Measurements from ENCODE around the gene CCDC124. TPM values are rescaled to one million over a fixed set of nuclear protein-coding genes. Genes with fewer than 3 reads are reported as not detected.
"Not testable (repeated sequence)": the region's sequence is repeated elsewhere in the genome, so short reads cannot be mapped to it uniquely, and the experiment has no call there.

Gene CCDC124, protein sequence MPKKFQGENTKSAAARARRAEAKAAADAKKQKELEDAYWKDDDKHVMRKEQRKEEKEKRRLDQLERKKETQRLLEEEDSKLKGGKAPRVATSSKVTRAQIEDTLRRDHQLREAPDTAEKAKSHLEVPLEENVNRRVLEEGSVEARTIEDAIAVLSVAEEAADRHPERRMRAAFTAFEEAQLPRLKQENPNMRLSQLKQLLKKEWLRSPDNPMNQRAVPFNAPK
- 100 to 1,000 TPM; 107 to 118 TPM for total RNA-seq

DNA sequence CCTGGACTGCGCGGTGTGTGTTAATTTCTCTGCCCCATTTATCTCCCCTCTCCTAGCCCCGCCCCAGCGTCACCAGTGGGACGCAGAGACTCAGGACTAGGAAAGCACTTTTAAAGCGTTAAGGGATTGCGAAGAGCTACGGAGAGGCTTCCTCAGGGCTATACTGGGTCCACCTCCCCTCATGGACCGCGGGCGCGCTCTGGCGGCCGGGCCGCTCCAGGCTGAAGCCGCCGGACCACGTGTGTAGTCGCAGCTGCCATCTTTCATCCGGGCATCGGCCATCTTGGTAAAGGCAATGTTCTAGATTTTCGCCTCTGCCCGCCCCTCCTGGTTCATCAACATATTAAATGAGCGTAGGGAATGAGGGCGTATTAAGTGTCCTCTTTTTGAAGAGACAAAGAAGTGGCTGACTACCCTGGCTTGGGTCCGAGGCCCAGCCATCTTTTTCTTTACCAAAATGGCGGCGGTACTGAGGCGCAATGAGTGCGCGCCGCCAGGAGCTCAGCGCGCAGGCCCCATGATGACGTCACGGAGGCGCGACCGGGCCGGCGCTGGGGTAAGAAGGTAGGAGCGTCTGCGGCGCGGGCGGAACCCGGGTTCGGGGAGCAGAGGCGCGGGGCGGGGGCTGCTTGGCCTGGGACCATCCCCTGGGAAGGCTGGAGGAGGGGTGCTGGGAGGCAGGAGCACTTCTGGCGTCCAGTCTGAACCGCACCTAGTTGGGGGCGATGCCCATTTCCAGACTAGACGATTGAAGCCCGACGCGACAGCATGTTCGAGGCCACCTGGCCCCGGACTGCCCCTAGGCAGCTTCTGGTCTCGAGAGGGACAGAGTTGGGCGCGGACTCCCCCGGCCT, at the start of gene CCDC124:
TSS of gene CCDC124 (plus strand) at position 531 of the 854 bp plus-strand sequence. CDS start 3,406 bp downstream, outside the sequence.
- Mint-ChIP-seq H3K4me3 (peak within 1 kb of the TSS; percentile 95), H3K27me3 (ENCODE audit: low read depth) (no peaks in the 10 kb centered on the region), H3K27ac (peak within 1 kb of the TSS; percentile 96), H3K36me3 (ENCODE audit: low read depth) (peaks cover 6% of the 10 kb centered on the region), H3K9me3 (no peaks in the 10 kb centered on the region), H3K4me1 (ENCODE audit: low read depth) (peaks cover 25% of the 10 kb centered on the region)
- CTCF ChIA-PET = interaction anchor here (0.6 to 9.5 kb wide), 11 partner anchors 12 to 229 kb away, joined by 3 to 186 read pairs (median 7); partner anchors contain the start of genes RPL18A and SLC5A5
- peak; percentile 95 for DNase-seq
- intact Hi-C loops (cut with micrococcal nuclease) = loop anchor here (1.0 to 5.0 kb wide), 5 partner anchors 60 to 460 kb away; partner anchors contain the start of genes RPL18A and SLC27A1

DNA sequence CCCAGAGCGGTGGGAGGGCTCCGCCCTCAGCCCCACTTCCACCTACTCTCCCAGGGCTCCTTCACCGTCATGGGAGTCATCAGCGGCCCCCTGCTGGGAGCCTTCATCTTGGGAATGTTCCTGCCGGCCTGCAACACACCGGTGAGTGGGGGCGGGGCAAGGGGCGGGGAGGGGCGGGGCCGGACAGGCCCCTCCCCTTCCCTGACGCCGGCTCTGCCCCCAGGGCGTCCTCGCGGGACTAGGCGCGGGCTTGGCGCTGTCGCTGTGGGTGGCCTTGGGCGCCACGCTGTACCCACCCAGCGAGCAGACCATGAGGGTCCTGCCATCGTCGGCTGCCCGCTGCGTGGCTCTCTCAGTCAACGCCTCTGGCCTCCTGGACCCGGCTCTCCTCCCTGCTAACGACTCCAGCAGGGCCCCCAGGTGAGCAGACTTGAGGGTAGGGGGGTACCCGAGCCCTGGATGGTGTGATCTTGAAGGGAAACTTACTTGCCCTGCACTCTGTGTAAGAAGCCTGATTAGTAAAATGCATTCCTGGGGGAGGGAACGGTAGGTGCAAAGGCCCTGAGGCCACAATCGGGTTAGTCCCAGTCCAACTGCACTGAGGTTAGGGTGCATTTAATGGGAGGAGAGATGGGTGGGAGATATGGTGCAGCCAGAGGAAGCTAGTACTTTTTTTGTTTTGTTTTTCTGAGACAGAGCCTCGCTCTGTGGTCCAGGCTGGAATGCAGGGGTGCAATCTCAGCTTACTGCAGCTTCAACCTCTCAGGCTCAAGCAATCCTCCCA, 49.0 kb upstream of the CCDC124 start:
- DNase-seq = no peak
- no peaks in the 10 kb centered on the region for H3K27me3 Mint-ChIP-seq (ENCODE audit: low read depth)
- no peaks in the 10 kb centered on the region for H3K4me1 Mint-ChIP-seq (ENCODE audit: low read depth)
- no peaks in the 10 kb centered on the region for H3K36me3 Mint-ChIP-seq (ENCODE audit: low read depth)
- intact Hi-C loops (cut with micrococcal nuclease) = no loop called here
- no peak overlapping the region for H3K4me3 Mint-ChIP-seq
- H3K9me3 Mint-ChIP-seq = no peaks in the 10 kb centered on the region
- H3K27ac Mint-ChIP-seq = no peak overlapping the region
- CTCF ChIA-PET = interaction anchor here (0.6 to 1.0 kb wide), 2 partner anchors 45 to 55 kb away, joined by 3 to 4 read pairs; no protein-coding TSS in a partner anchor

DNA sequence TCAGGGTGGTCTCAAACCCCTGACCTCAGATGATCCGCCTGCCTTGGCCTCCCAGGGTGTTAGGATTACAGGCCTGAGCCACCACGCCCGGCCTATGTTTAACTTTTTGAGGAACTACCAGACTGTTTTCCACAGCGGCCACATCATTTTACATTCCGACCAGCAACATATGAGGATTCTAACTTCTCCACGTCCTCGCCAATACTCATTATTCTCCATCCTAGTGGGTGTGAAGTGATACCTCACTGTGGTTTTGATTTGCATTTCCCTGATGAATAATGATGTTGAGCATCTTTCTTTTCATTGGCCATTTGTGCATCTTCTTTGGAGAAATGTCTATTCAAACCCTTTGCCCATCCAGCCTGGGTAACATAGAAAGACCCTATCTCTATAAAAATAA, 46.3 kb upstream of the CCDC124 start:
- Mint-ChIP-seq H3K4me1 (ENCODE audit: low read depth) (no peaks in the 10 kb centered on the region), H3K27ac (no peak overlapping the region), H3K36me3 (ENCODE audit: low read depth) (peaks cover 1% of the 10 kb centered on the region), H3K9me3 (no peaks in the 10 kb centered on the region), H3K27me3 (ENCODE audit: low read depth) (no peaks in the 10 kb centered on the region), H3K4me3 (no peak overlapping the region)
- DNase-seq = no peak
- CTCF ChIA-PET = no interaction called here
- intact Hi-C loops (cut with micrococcal nuclease) = no loop called here

DNA sequence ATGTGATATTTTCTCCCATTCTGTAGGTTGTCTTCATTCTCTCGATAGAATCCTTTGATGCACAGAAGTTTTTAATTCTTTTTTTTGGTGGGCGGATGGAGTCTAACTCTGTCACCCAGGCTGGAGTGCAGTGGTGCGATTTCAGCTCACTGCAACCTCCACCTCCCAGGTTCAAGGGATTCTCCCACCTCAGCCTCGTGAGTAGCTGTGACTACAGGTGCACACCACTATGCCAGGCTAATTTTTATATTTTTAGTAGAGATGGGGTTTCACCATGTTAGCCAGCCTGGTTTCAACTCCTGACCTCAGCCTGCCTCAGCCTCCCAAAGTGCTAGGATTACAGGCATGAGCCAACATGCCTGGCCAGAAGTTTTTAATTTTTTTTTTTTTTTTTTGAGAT, 45.6 kb upstream of the CCDC124 start:
- not testable (repeated sequence) for H3K4me3 Mint-ChIP-seq

DNA sequence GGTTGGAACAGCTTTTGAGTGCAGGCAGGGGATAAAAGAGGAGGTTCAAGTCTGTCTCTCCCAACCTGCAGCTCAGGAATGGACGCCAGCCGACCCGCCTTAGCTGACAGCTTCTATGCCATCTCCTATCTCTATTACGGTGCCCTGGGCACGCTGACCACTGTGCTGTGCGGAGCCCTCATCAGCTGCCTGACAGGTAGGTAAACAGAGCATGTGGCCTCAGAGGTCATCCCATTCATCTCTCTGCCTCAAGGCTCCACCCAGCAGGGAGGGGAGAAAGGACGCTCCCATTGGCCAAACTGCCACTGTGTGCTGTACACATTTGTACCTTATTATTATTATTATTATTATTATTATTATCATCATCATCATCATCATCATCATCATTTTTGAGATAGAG, 44.6 kb upstream of the CCDC124 start:
- Mint-ChIP-seq H3K27me3 (ENCODE audit: low read depth) (no peaks in the 10 kb centered on the region), H3K27ac (no peak overlapping the region), H3K36me3 (ENCODE audit: low read depth) (peaks cover 1% of the 10 kb centered on the region), H3K4me1 (ENCODE audit: low read depth) (no peaks in the 10 kb centered on the region), H3K9me3 (no peaks in the 10 kb centered on the region), H3K4me3 (no peak overlapping the region)
- CTCF ChIA-PET = no interaction called here
- intact Hi-C loops (cut with micrococcal nuclease) = no loop called here
- DNase-seq = no peak

More for the DNA sequence above, 45.6 kb upstream of the CCDC124 start:
- CTCF ChIA-PET = interaction anchor here (0.6 kb wide), 1 partner anchor 108 kb away, joined by 3 read pairs; no protein-coding TSS in a partner anchor
- H3K4me1 Mint-ChIP-seq (ENCODE audit: low read depth); H3K9me3 Mint-ChIP-seq; H3K27me3 Mint-ChIP-seq (ENCODE audit: low read depth); H3K36me3 Mint-ChIP-seq (ENCODE audit: low read depth); intact Hi-C loops (cut with micrococcal nuclease); DNase-seq; H3K27ac Mint-ChIP-seq: not testable (repeated sequence)

DNA sequence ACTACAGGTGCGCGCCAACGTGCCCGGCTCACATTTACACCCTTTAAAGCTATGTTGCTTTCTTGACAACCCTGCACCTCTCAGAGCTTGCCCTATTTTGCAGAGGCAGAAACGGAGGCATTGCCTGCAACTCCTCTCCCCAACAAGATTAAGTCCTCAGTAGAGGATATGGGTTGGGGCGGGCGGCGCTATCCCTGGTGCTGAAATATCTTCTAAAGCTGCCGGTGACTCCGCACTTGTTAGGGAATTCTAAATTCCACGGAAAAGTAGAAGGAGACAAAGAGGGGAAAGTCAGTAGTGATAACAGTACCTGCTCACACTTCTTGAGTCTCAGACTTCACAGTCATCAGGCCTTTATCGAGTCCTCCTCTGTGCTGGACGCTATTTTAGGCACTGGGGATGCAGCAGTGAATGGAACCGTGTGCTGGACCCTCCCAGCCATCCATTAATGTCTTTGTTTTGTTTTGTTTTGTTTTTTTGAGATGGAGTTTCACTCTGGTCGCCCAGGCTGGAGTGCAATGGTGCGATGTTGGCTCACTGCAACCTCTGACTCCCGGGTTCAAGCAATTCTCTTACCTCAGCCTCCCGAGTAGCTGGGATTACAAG, 43.1 kb upstream of the CCDC124 start:
- peak; percentile 35 for DNase-seq
- CTCF ChIA-PET = no interaction called here

DNA sequence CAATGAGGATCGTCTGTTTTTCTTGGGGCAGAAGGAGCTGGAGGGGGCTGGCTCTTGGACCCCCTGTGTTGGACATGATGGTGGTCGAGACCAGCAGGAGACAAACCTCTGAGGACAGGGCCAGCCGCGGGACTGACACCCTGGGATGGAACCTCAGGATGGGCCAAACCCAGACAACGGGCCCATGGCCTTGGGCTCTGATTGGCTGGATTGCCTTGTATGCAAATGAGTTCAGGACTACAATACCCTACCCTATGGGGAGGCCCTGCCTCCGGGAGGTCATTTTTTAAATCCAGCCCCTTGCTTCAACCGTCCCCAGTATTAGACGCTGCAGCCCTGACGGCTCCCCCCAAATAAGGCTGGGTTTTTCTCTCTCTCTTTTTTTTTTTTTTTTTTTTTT, 39.0 kb upstream of the CCDC124 start:
- Mint-ChIP-seq H3K36me3 (ENCODE audit: low read depth) (peaks cover 1% of the 10 kb centered on the region), H3K4me3 (no peak overlapping the region), H3K4me1 (ENCODE audit: low read depth) (no peaks in the 10 kb centered on the region), H3K27me3 (ENCODE audit: low read depth) (no peaks in the 10 kb centered on the region), H3K9me3 (no peaks in the 10 kb centered on the region), H3K27ac (no peak overlapping the region)
- DNase-seq = no peak
- intact Hi-C loops (cut with micrococcal nuclease) = no loop called here
- CTCF ChIA-PET = no interaction called here

More for the DNA sequence above, 43.1 kb upstream of the CCDC124 start:
- H3K27me3 Mint-ChIP-seq (ENCODE audit: low read depth) = no peaks in the 10 kb centered on the region
- H3K9me3 Mint-ChIP-seq = no peaks in the 10 kb centered on the region
- no peak overlapping the region for H3K4me3 Mint-ChIP-seq
- H3K27ac Mint-ChIP-seq = no peak overlapping the region
- peaks cover 1% of the 10 kb centered on the region for H3K36me3 Mint-ChIP-seq (ENCODE audit: low read depth)
- intact Hi-C loops (cut with micrococcal nuclease) = no loop called here
- H3K4me1 Mint-ChIP-seq (ENCODE audit: low read depth) = no peaks in the 10 kb centered on the region

DNA sequence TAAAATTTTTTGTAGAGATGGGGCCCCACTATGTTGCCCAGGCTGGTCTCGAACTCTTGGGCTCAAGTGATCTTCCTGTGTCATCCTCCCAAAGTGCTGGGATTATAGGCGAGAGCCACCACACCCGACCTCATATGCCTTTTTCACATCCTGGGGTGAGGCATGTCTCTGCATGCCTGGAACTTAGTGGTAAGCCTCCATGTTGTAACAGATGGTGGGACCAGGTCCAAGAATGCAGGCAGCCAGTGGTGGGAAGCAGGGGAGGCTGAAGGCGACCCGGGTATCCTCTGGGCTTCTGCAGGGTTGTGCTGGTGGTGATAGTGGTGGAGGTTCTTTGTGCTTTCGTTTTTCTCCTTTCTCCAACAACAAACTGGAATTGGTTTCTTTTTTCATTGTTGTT, 30.1 kb upstream of the CCDC124 start:
- Mint-ChIP-seq H3K36me3 (ENCODE audit: low read depth) (no peaks in the 10 kb centered on the region), H3K9me3 (no peaks in the 10 kb centered on the region), H3K27me3 (ENCODE audit: low read depth) (peaks cover 2% of the 10 kb centered on the region), H3K4me3 (no peak overlapping the region), H3K27ac (no peak overlapping the region), H3K4me1 (ENCODE audit: low read depth) (no peaks in the 10 kb centered on the region)
- CTCF ChIA-PET = no interaction called here
- DNase-seq = no peak
- intact Hi-C loops (cut with micrococcal nuclease) = no loop called here

DNA sequence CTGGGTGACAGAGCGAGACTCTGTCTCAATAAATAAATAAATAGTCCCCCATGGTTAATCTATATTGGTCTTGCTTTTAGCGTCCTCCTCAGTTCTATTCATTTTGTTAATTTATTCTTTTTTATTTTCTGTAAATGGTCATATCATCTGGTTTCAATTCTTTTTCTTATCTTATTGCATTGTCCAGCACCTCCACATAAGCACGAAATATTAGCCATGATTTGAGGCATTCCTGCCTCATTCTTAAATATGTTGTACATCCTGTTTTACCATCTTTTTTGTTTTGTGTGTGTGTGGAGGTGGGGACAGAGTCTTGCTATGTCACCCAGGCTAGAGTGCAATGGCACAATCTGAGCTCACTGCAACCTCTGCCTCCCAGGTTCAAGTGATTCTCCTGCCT, 24.6 kb upstream of the CCDC124 start:
- Mint-ChIP-seq H3K27ac (no peak overlapping the region), H3K4me3 (no peak overlapping the region), H3K4me1 (ENCODE audit: low read depth) (no peaks in the 10 kb centered on the region), H3K36me3 (ENCODE audit: low read depth) (no peaks in the 10 kb centered on the region), H3K9me3 (peaks cover 1% of the 10 kb centered on the region), H3K27me3 (ENCODE audit: low read depth) (peaks cover 2% of the 10 kb centered on the region)
- intact Hi-C loops (cut with micrococcal nuclease) = no loop called here
- DNase-seq = no peak
- CTCF ChIA-PET = no interaction called here

DNA sequence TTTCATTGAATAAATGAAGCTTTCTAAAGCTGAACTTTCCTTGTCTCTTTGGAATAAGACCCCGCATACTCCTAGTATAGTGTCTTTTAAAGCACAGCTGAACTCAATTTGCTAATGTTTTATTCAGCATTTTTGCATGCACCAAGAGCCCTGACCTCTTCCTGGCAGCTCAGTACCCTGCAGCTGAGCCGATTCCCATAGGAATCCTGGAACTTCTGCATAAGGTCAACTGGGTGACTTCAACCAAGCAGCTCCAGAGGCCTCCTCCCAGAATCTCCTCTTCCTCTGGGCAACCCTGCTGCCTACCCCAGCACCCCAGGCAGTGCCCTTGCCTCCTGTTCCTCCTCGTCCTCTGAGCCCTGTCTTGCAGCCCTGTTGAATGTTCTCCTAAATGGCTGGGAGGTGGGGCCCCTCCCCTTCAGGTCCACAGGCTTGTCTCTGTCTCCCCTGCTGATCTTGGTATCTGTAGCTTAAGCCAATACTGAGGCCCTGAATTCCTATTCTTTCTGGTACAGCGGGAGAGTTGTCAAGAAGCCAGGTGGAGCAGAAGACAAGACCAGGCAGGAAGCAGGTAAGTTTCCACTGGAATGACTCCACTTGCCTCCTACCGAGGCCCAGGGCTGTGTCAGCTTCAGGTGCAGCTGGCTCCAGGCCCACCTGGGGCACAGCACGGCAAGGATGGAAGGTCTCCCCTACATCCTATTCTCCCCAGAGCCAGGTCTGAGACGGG, 23.6 kb upstream of the CCDC124 start:
- Mint-ChIP-seq H3K27me3 (ENCODE audit: low read depth) (no peaks in the 10 kb centered on the region), H3K4me1 (ENCODE audit: low read depth) (no peaks in the 10 kb centered on the region), H3K4me3 (no peak overlapping the region), H3K27ac (no peak overlapping the region), H3K36me3 (ENCODE audit: low read depth) (no peaks in the 10 kb centered on the region), H3K9me3 (peaks cover 8% of the 10 kb centered on the region)
- CTCF ChIA-PET = interaction anchor here (0.6 to 0.8 kb wide), 3 partner anchors 10 to 304 kb away, joined by 3 to 9 read pairs (median 3); no protein-coding TSS in a partner anchor
- intact Hi-C loops (cut with micrococcal nuclease) = no loop called here
- no peak for DNase-seq

DNA sequence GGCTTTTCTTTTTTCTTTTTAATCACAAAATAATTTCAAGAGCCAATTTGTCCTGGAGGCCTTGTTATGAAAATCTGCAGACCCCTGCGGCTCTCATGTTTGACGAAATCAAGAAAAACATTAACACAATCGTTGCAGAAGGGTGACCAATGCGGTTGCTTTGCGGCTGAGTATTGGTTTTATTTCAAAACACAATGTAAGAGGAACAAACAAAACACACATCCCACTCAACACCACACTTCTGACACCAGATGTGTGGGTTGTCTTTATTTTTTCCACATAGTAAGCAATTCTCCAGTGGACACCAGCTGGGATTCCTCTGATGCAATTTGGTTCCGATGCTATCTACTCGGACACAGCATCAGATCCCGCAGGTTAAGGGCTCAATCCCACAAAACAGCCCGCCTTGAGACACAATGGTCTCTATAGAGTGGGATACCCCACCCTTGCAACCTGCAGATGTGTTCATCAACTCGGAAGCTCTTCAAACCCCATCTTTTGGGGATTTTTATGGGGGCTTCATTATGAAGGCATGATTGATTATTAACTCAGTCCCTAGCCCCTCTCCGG, 21.9 kb upstream of the CCDC124 start:
- Mint-ChIP-seq H3K27me3 (ENCODE audit: low read depth) (no peaks in the 10 kb centered on the region), H3K9me3 (peaks cover 8% of the 10 kb centered on the region), H3K4me3 (no peak overlapping the region), H3K36me3 (ENCODE audit: low read depth) (no peaks in the 10 kb centered on the region), H3K27ac (no peak overlapping the region), H3K4me1 (ENCODE audit: low read depth) (no peaks in the 10 kb centered on the region)
- DNase-seq = no peak
- CTCF ChIA-PET = interaction anchor here (0.6 kb wide), 1 partner anchor 51 kb away, joined by 4 read pairs; no protein-coding TSS in a partner anchor
- intact Hi-C loops (cut with micrococcal nuclease) = no loop called here

Data from activated naive CD4-positive, alpha-beta T cell treated with anti-CD3 and anti-CD28 coated beads for 36 hours (primary cell).